Occipital lobe (tissue), 2 donors: ENCODE data around the gene NPAS2. TPM values are rescaled to one million over a fixed set of nuclear protein-coding genes. Genes with fewer than 3 reads are reported as not detected.

Source experiments
- DNase-seq: peaks from one replicate; lab custom pipeline; 2025; lab: John Stamatoyannopoulos, UW
- total RNA-seq: library from RNA; depleted of rRNA; stranded (reverse); fragments of >200 nt; gene quantifications from one replicate; pipeline ENCODE4 v1.2.3, GENCODE V29; 2014

The NPAS2 gene
- total RNA-seq, 1 donor from 2014 or later = 7.2 TPM

DNA sequence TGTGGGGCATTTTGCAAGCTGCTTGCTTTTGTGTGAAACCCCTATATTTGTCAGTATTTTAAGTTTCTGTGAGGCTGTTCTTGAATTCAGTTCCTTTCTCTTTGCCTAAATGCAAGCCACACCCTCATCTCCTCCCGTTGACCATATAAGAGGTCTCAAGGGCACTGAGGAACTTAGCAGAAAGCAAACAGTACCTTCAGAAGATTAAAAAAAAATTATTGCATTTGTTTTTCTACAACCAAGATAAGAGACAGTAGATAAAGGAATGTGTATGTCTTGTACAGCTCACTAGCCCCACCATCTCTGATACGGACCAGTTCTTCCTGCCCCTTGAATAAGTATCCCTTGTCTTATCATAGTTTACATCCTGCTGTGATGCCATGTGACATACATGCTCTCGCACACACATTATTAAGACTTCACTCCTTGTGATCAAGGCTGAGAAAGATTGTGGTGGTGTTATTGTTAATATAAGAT, 64.2 kb downstream of the NPAS2 start:
- DNase-seq = no peak

DNA sequence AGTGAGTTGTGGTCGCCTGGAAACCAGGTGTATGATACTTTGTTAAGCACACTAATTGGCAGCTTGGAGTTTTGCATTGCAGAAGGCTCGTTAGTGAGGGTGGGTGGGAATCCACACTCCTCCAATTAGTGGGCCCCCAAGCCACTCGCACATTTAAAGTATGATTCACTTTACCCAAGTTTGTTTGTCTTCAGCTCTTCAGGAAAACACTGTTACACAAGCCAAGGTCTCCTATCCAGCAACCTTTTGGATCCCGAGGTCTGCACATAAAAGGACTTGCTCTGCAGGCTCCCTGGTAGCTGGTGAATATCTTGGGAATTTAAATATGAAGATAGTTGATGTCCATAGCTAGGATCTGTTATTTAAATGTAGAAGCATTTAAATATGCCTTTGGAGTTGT, 66.1 kb downstream of the NPAS2 start:
- DNase-seq = no peak

- DNase-seq = no peak
Measured at GRCh38 chr2:100887039-100887578, 67.2 kb downstream of the NPAS2 start.

DNA sequence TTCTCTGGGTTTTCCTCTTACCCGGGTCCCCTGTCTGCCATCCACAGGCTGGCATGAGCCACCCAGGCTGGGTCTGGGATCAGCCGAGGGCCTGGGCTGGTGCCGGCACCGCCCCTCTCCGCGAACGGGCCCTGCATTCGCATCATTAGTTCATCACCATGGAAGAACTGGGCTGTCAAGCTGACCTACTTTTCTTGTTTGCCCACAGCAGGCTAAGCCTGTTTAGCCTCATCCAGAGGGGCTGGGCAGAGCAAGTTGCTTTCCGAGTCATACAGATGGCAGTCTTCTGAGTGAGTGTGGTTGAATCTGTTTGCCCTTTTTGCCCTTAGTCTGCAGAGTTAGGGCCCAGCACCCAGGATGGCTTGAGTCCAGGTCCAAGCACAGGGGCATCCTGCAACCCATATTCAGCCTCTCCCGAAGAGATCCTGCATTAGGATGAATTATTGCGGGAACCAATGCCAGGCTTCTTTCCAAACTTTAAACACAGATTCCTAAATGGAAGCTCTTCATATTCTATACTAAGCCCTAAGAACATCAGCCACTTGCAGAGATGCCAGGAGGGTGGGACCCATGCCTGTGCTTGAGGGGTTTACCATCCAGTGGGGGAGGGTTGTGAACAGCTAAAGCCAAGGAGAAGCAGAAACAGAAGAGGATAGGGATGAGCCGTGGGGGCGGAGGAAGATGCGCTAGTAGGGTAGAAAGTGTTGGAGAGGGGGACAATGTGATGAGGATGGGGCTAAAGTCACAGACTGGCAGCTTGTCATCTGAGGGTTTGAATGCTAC, 68.0 kb downstream of the NPAS2 start:
- no peak for DNase-seq

DNA sequence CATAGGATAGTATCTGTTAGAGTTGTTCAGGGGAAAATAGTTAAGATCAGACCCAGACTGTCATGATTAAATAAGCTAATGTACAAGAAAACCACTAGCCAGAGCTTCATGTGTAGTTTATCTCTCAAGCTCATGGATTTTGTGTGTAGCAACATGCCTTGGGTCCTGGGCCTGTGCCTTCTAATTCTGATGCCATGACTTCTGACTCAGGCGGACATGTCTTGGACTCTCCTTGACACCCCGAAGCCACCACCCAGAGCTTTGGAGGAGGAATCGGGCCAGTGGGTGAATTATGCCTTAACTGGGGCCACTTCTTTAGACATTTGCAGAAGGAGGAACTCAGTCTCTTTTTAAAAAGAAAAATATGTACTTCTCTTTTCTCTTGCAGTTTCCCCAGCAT, 68.7 kb downstream of the NPAS2 start:
- no peak for DNase-seq

DNA sequence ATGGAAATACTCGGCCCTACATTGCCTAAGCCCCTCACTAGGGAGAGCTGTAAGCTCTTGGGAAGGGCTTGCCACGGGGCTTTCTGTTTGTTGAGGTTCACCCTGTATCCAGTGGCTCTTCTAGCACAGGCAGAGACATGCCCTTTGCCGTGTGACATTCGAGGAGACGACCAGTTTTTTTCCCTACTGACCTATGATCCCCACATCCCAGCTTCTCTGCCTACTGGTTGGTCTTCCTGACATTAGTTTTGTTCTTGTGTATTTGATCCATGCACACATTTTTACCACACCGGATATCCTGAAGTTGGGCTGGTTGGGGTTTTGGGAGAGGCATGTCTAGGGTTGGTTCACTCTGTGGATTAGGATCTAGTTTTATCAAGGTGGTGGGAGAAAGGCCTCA, 69.3 kb downstream of the NPAS2 start:
- DNase-seq = no peak

- DNase-seq = no peak
Measured at GRCh38 chr2:100891906-100892642, 72.1 kb downstream of the NPAS2 start.

- DNase-seq = no peak
Measured at GRCh38 chr2:100893392-100894104, 73.6 kb downstream of the NPAS2 start.

DNA sequence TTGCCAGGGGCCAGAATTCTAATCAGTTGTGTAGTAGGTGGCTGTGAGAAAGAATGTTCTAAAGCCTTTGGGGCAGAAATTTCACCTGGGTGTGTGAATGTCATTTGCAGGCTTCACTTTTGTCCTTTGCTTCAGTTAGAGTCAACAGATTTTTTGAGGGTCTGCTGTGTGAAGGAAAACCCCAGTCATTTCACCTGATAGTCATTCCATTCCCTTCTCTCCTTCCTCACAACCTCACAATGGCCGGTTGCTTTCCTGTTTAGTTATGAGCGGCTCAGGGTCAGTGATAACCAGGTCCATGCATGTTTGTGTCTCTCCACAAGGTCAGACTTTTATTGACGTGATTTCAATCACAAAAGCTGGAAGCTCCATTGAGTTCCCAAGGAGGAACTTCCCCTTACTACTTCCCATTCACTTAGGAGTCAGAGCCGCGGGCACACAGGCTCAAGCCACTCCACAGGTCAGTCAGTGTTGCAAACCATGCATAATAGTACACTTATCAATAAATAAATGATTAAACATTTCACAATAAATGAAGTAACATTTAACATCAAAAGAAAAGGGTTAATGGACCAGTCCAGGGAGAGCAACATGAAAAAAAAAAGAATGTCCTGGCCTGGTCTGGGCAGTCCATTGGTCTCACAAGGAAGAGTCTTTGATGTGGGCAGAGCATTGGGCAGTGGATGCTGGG, 74.3 kb downstream of the NPAS2 start:
- no peak for DNase-seq

- no peak for DNase-seq
Measured at GRCh38 chr2:100894796-100895156, 74.8 kb downstream of the NPAS2 start.

GRCh38 chr2:100895402-100895801, 75.5 kb downstream of the NPAS2 start:
- DNase-seq = no peak

DNA sequence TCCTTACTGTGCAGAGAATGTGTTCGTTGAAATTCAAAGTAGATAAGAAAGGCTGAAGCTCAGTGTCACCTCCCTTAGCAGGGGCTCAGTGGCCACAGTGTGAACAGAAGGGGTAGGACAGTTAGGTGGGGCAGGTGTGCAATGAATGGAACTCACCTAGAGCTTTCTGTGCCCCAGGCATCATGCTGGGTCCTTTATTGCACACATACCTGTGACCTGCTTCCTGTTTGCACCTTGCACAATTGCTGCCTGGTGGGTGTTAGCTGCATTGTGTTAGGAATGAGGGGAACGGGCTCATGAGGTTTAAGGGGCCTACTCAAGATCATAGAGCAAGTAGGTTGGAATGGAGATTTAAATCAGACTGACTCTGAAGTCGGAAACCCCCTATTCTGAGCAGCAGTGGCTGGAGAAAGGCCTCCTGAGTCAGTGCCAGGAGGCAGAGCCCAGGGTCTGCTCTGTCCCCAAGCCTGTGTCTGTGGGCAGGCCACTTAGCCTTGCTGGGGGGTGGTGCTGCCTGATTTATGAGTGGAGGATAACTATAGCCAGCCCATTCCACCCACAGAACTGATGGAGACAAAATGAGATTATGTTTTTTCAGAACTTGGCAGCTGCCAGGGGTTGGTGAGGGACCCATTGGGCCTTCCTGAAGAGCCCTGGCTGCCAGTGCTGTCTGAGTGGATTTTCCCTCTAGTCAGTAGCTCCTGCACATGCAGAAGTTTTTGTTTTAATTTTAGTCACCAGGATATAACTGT, 76.2 kb downstream of the NPAS2 start:
- no peak for DNase-seq

- DNase-seq = no peak
Measured at GRCh38 chr2:100898035-100898665, 78.2 kb downstream of the NPAS2 start.

DNA sequence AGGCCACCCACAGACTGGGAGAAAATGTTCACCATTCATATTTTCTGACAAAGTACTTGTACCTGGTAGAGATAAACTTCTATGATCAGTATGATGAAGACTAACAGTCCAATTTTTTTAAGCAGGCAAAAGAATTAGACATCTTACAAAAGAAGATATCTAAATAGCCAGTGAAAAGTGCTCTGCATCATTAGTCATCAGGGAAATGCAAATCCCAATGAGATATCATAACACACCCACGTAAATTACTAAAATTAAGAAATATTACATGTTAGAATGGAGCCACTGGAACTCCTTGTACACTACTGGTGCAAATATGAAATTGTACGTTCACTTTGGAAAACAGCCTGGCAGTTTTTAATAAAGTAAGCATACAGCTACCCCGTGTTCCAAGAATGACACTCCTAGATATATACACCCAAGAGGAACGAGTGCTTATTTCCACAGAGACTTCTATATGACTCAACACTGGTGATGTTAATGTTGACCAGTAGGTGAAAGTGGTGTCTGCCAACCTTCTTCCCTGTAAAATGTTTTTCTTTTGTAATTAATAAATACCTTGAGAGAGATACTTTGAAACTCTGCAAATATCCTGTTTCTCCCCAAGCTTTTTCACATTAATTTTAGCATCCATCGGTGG, 80.3 kb downstream of the NPAS2 start:
- DNase-seq = no peak

GRCh38 chr2:100902817-100903405, 83.0 kb downstream of the NPAS2 start:
- DNase-seq = no peak

- DNase-seq = no peak
Measured at GRCh38 chr2:100903534-100904258, 83.8 kb downstream of the NPAS2 start.

DNA sequence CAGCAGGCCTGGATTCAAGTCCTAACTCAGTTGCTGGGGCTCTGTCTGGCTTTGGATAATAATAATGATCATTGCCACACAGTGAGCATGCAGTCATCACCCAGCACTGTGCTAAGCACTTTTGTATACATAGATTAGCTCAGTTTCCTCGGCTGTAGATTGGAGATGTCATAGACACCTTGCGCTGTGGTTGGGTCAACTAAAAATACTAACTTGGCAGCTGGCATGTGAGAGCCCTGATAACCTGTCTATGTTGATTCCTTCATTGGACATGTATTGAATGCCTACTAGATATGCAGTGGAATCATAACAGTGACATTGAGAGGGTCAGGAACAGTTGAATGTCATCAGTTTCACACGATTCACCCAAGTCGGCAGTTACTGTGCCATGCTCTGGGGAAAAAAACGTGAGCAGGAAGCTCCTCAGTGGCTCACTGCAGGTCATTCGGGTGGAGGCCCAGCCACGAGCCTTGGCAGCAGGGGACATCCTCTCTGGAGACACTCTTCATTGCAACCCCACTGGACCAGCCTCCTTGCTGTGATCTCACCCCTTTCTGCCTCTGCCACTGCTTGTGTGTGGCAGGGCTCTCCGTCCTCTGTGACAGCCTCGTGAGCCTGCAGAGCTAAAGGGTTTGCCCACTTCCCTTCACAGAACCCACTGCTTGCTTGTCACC, 85.3 kb downstream of the NPAS2 start:
- DNase-seq = no peak

GRCh38 chr2:100906131-100906530, 86.2 kb downstream of the NPAS2 start:
- DNase-seq = no peak
